Right lobe of liver (tissue), 6 donors: ENCODE results near the gene ALS2CL. TPM values are rescaled to one million over a fixed set of nuclear protein-coding genes. Genes with fewer than 3 reads are reported as not detected.

ENCODE experiments used
- ATAC-seq, 4 donors: fragments of 200-7000 bp; cut with Tn5 transposase; one replicate each; pipeline ENCODE4 v1.9.1; 2020; ENCODE audit warnings: mild to moderate bottlenecking in 4 of 4, moderate library complexity in 4 of 4
- DNase-seq, 3 donors: peaks; one replicate each; pipeline ENCODE4 v3.0.0-alpha.2; 2020
- H3K27ac ChIP-seq, 3 donors: fragments of 200-600 bp; one replicate each; pipeline ENCODE4 v1.8.0; 2022
- H3K27me3 ChIP-seq, 2 donors: fragments of 200-600 bp; one replicate each; pipeline ENCODE4 v1.8.0; 2022
- H3K36me3 ChIP-seq, 4 donors: fragments of 200-600 bp; sonication (generic) in 1 of 4; one replicate each; pipeline versions ENCODE4 v1.5.1 to v1.8.0; 2017 to 2022; ENCODE audit warnings: control low read depth in 1 of 4
- H3K4me1 ChIP-seq, 4 donors: fragments of 200-600 bp; sonication (generic) in 1 of 4; one replicate each; pipeline versions ENCODE4 v1.5.1 to v1.8.0; 2017 to 2022; ENCODE audit warnings: control low read depth in 1 of 4
- H3K4me3 ChIP-seq, 3 donors: fragments of 200-600 bp; one replicate each; pipeline ENCODE4 v1.8.0; 2022
- H3K9me3 ChIP-seq, 4 donors: fragments of 200-600 bp; sonication (generic) in 1 of 4; one replicate each; pipeline versions ENCODE4 v1.5.1 to v1.8.0; 2017 to 2022; ENCODE audit warnings: control low read depth in 1 of 4
- POLR2A ChIP-seq: fragments of 450-650 bp; IDR thresholded peaks from one replicate; pipeline ENCODE4 v1.6.1; 2017; ENCODE audit warnings: antibody characterized with exemption, mild to moderate bottlenecking
- WGBS: methylation state at CpG from one replicate; pipeline ENCODE4 v1.1.6; 2018; ENCODE audit warnings: low coverage, low lambda C conversion rate; ENCODE audit not compliant: insufficient coverage; ENCODE audit errors: missing lambda C conversion rate; 5-methylcytosine and 5-hydroxymethylcytosine counted together
- intact Hi-C, 2 donors: fragments of 100-400 bp; cut with DNase I; formaldehyde crosslinking; loops; one replicate each; pipeline versions ENCODE4 v1.11.2 to v1.14.1; 2022
- total RNA-seq, 6 experiments: library from RNA; depleted of rRNA in 2 of 6; stranded (reverse); fragments of >200 nt in 2 of 6; fragmentation: NEBNext Ultra II Directional in 3 of 6; extraction: Animal tissue kit (Norgen Biotek cat#: 25700) in 3 of 6; gene quantifications; one replicate each; pipeline versions ENCODE4 v1.1.0 to v1.2.4, GENCODE V29; 2016 to 2023
- TF ChIP-seq, protein P1 (sequence below), 4 donors: fragments of 200-600 bp in 3 of 4; fragments of 450-650 bp in 1 of 4; IDR thresholded peaks; one replicate each; pipeline versions ENCODE4 v1.5.1 to v1.8.0; 2016 to 2022; ENCODE audit warnings: antibody characterized with exemption in 4 of 4, mild to moderate bottlenecking in 2 of 4
- donor health status: DM: no; HTN: yes; CAD: no.
- donor health status: DM: no; HTN: no; CAD: no.
- donor health status: DM: no; HTN: no; CAD: no.
- donor health status: DM: no; HTN: yes; CAD: no.
- donor health status: DM: no; HTN: yes; CAD: no.

The ALS2CL gene
- total RNA-seq, 6 experiments from 2014 or later, result 12.3 to 19.1 (median 15.9) TPM

DNA sequence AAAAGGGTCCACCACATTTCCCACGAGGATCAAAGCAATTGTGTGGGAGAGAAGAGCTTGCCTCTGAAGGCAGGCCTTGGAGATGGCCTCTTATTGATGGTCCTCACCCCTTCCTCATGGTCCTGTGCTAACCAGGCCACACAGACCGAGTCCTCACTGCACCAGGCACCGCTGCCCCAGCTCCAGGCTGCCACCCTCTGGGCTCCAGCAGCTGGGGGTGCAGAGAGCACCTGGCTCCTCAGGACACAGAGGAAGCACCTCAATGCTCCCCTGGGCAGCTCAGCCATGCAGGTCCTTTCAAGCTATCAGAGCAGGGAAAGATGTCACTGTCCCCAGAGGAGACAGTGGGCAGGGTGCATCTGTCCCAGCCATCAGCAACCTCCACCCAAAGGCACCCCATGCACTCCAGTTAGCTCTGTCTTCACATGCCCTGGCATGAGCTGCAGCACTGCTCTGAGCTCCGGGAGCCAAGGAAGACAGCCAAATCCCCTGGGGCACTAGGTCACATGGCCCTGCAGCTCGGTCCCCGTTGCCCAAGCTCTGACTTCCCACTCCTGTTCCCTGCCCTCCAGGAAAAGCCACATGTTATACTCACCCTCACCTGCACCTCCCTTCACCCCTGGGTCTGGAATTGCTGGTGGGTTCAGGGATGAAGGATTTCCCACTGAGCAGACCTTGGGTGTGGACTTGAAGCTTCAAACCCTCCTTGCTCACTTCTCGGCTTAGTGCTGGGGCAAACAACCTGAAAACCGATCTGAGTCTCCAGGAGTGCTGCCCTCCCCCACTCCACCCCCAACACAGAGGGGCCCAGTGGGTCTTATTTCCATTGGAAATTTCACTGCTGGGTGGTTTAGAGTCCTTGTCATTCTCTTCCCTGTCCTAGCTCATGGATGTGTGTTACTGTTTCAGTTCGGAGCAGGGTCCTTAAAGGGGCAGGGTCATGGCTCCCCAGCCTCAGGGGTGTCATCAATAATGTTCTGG lies 32.6 kb downstream of the ALS2CL start:
- H3K4me1 ChIP-seq, result peaks cover 0 to 10% (median 3%) of the 10 kb centered on the region in 4 donors
- TF ChIP-seq POLR2A, result no peak
- TF ChIP-seq, protein P1, sequence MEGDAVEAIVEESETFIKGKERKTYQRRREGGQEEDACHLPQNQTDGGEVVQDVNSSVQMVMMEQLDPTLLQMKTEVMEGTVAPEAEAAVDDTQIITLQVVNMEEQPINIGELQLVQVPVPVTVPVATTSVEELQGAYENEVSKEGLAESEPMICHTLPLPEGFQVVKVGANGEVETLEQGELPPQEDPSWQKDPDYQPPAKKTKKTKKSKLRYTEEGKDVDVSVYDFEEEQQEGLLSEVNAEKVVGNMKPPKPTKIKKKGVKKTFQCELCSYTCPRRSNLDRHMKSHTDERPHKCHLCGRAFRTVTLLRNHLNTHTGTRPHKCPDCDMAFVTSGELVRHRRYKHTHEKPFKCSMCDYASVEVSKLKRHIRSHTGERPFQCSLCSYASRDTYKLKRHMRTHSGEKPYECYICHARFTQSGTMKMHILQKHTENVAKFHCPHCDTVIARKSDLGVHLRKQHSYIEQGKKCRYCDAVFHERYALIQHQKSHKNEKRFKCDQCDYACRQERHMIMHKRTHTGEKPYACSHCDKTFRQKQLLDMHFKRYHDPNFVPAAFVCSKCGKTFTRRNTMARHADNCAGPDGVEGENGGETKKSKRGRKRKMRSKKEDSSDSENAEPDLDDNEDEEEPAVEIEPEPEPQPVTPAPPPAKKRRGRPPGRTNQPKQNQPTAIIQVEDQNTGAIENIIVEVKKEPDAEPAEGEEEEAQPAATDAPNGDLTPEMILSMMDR (IDR thresholded peaks at IDR 0.05), result peak in 2 of 4 donors; percentile 14 to 31
- H3K27me3 ChIP-seq, result no peaks in the 10 kb centered on the region
- ATAC-seq (peak; percentile 64 to 94 (median 87)), DNase-seq (peak; percentile 70 to 87 (median 85))
- H3K4me3 ChIP-seq, result no peak overlapping the region
- WGBS, result 43% methylated on average over 5 of the region's 9 CpGs
- H3K36me3 ChIP-seq, result no peaks in the 10 kb centered on the region
- no peaks in the 10 kb centered on the region for H3K9me3 ChIP-seq
- no peak overlapping the region for H3K27ac ChIP-seq
- intact Hi-C loops, result no loop called here

DNA sequence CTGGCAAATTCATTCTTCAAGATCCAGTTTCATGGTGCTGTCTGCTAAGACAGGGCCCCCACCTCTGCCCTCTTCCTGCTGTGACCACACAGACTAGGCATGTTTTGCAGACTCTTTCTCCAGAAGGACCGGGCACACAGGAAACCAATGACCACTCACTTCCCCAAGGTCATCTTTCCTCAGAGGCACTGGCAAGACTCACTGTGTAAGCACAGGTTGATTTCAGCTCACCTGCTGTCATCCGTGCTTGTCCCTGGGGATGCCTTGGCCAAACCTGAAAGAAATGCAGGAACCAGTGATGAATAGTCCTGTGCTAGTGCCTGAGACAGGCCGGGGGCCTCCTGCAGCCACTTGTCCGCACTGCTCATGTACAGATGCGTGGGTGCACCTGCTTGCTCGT lies 33.5 kb downstream of the ALS2CL start:
- Histone ChIP-seq H3K27me3 (no peaks in the 10 kb centered on the region), H3K4me1 (peaks cover 0 to 10% (median 3%) of the 10 kb centered on the region in 4 donors), H3K9me3 (no peaks in the 10 kb centered on the region), H3K27ac (no peak overlapping the region), H3K36me3 (no peaks in the 10 kb centered on the region), H3K4me3 (no peak overlapping the region)
- WGBS, result 65% methylated on average over 2 of the region's 6 CpGs
- ATAC-seq (no peak), DNase-seq (peak in 1 of 3 donors; percentile 25)
- TF ChIP-seq, protein P1 (IDR thresholded peaks at IDR 0.05), result no peak
- no peak for TF ChIP-seq POLR2A
- intact Hi-C loops, result no loop called here

DNA sequence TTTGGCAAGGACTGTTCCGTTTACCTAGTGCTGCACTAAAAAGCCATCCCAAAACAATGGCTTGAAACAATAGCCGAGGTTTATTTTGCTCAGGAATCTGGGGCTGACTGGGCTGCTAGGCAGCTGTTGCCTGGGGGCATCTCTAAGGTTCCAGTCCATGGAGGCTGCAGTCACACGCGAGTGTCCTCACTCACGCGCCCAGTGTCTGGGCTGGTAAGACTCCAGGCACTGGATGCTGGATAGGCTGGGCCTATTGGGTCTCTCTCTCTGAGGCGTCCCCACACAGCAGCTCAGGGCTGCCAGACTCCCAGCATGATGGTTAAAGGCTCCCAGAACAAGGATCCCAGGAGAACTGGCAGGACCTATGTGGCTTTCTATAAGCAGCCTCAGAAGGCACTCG lies 34.2 kb downstream of the ALS2CL start:
- H3K27me3 ChIP-seq, result no peaks in the 10 kb centered on the region
- H3K36me3 ChIP-seq, result no peaks in the 10 kb centered on the region
- no peak overlapping the region for H3K4me3 ChIP-seq
- ATAC-seq, result no peak
- intact Hi-C loops, result no loop called here
- H3K27ac ChIP-seq, result no peak overlapping the region
- no peak for TF ChIP-seq POLR2A
- TF ChIP-seq, protein P1 (IDR thresholded peaks at IDR 0.05), result no peak
- no peaks in the 10 kb centered on the region for H3K9me3 ChIP-seq
- peaks cover 0 to 10% (median 3%) of the 10 kb centered on the region in 4 donors for H3K4me1 ChIP-seq
- 100% methylated on average over 2 of the region's 8 CpGs for WGBS
- peak in 1 of 3 donors; percentile 28 for DNase-seq

DNA sequence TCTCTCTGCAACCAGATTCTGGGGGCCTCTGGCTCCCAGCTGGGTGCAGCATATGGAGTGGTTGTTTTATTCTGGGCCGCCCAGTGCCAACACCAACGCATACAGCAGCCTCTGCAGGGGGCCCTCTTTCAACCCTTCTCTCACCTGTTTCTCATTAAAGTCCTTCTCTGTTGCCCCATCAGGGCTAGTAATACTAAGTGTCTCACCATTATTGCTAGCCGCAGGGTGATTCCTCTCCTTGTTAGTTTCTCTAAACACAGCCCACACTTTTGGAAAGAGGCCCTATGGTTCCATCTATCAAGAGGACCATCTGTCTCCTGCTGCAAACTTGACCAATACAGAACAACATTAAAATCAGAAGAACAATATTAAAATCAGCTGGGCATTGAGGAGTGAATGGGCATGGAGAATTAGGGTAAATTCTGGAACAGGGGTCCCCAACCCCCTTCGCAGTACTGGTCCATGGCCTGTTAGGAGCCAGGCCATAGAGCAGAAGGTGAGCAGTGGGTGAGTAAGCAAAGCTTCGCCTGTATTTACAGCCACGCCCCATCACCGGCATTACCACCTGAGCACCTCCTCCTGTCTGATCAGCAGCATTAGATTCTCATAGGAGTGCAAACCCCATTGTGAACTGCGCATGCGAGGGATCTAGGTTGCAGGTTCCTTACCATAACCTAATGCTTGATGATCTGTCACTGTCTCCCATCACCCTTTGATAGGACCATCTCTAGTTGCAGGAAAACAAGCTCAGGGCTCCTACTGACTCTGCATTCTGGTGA lies 36.5 kb downstream of the ALS2CL start:
- 73% methylated on average over 4 of the region's 9 CpGs for WGBS
- H3K4me3 ChIP-seq, result no peak overlapping the region
- no peak for DNase-seq
- H3K36me3 ChIP-seq, result no peaks in the 10 kb centered on the region
- no peaks in the 10 kb centered on the region for H3K9me3 ChIP-seq
- H3K4me1 ChIP-seq, result peaks cover 0 to 10% (median 3%) of the 10 kb centered on the region in 4 donors
- intact Hi-C loops, result no loop called here
- H3K27ac ChIP-seq, result no peak overlapping the region
- TF ChIP-seq POLR2A, result no peak
- TF ChIP-seq, protein P1 (IDR thresholded peaks at IDR 0.05), result no peak
- H3K27me3 ChIP-seq, result no peaks in the 10 kb centered on the region
- no peak for ATAC-seq
